ENCODE measurements around the gene ECEL1. TPM values are rescaled to one million over a fixed set of nuclear protein-coding genes. Genes with fewer than 3 reads are reported as not detected.

The ECEL1 gene
- total and polyA plus RNA-seq, 2 experiments from 2014 or later, result 1.1 to 1.2 TPM

- no peak for DNase-seq (ENCODE audit: low spot score)
- Histone ChIP-seq H3K9me3 (ENCODE audit: low read depth) (no peaks in the 10 kb centered on the region), H3K27me3 (peaks cover 11% of the 10 kb centered on the region), H4K20me1 (ENCODE audit: insufficient read depth, poor library complexity, severe bottlenecking) (no peaks in the 10 kb centered on the region), H3K9me2 (replicated peaks; ENCODE audit: insufficient read depth) (no peaks in the 10 kb centered on the region), H2AFZ (no peak overlapping the region), H3K27ac (no peak overlapping the region), H3K4me3 (no peak overlapping the region), H3K36me3 (replicated peaks; ENCODE audit: insufficient read depth, low read depth) (no peaks in the 10 kb centered on the region), H3K4me1 (ENCODE audit: insufficient read depth) (peaks cover 7% of the 10 kb centered on the region), H3K4me2 (no peak overlapping the region), H3K79me2 (no peaks in the 10 kb centered on the region)
- WGBS (ENCODE audit: low lambda C conversion rate, missing lambda C conversion rate), result 72% methylated on average over 13 of the region's 20 CpGs
- no peak for TF ChIP-seq EZH2 (IDR thresholded peaks at IDR 0.05; ENCODE audit: borderline replicate concordance)
- TF ChIP-seq EZH2phosphoT487 (IDR thresholded peaks at IDR 0.05; ENCODE audit: low read depth, severe bottlenecking, unreplicated experiment), result no peak
- no peak for TF ChIP-seq CTCF (IDR thresholded peaks at IDR 0.05; ENCODE audit: poor library complexity)
These were observed 9.1 kb upstream of the ECEL1 start for GRCh38 chr2:232496501-232497270.

GRCh38 chr2:232495292-232495691 is 7.7 kb upstream of the ECEL1 start:
- Histone ChIP-seq H3K4me1 (ENCODE audit: insufficient read depth) (no peaks in the 10 kb centered on the region), H4K20me1 (ENCODE audit: insufficient read depth, poor library complexity, severe bottlenecking) (no peaks in the 10 kb centered on the region), H3K4me2 (no peak overlapping the region), H2AFZ (no peak overlapping the region), H3K79me2 (no peaks in the 10 kb centered on the region), H3K27me3 (peaks cover 7% of the 10 kb centered on the region), H3K4me3 (no peak overlapping the region), H3K9me2 (replicated peaks; ENCODE audit: insufficient read depth) (no peaks in the 10 kb centered on the region), H3K9me3 (ENCODE audit: low read depth) (no peaks in the 10 kb centered on the region), H3K27ac (no peak overlapping the region), H3K36me3 (replicated peaks; ENCODE audit: insufficient read depth, low read depth) (no peaks in the 10 kb centered on the region)
- DNase-seq (ENCODE audit: low spot score), result no peak
- TF ChIP-seq CTCF (IDR thresholded peaks at IDR 0.05; ENCODE audit: poor library complexity) (no peak), EZH2 (IDR thresholded peaks at IDR 0.05; ENCODE audit: borderline replicate concordance) (no peak), EZH2phosphoT487 (IDR thresholded peaks at IDR 0.05; ENCODE audit: low read depth, severe bottlenecking, unreplicated experiment) (no peak)
- 89% methylated on average over 7 of the region's 7 CpGs for WGBS (ENCODE audit: low lambda C conversion rate, missing lambda C conversion rate)

- H3K4me3 ChIP-seq, result no peak overlapping the region
- H4K20me1 ChIP-seq (ENCODE audit: insufficient read depth, poor library complexity, severe bottlenecking), result no peaks in the 10 kb centered on the region
- H3K4me2 ChIP-seq, result no peak overlapping the region
- no peaks in the 10 kb centered on the region for H3K36me3 ChIP-seq (replicated peaks; ENCODE audit: insufficient read depth, low read depth)
- H3K27me3 ChIP-seq, result peaks cover 10% of the 10 kb centered on the region
- DNase-seq (ENCODE audit: low spot score), result no peak
- no peak overlapping the region for H3K27ac ChIP-seq
- no peaks in the 10 kb centered on the region for H3K79me2 ChIP-seq
- H3K9me3 ChIP-seq (ENCODE audit: low read depth), result no peaks in the 10 kb centered on the region
- WGBS (ENCODE audit: low lambda C conversion rate, missing lambda C conversion rate), result 93% methylated on average over 5 of the region's 5 CpGs
- no peaks in the 10 kb centered on the region for H3K9me2 ChIP-seq (replicated peaks; ENCODE audit: insufficient read depth)
- TF ChIP-seq CTCF (IDR thresholded peaks at IDR 0.05; ENCODE audit: poor library complexity), result no peak
- no peak for TF ChIP-seq EZH2phosphoT487 (IDR thresholded peaks at IDR 0.05; ENCODE audit: low read depth, severe bottlenecking, unreplicated experiment)
- no peak for TF ChIP-seq EZH2 (IDR thresholded peaks at IDR 0.05; ENCODE audit: borderline replicate concordance)
- no peaks in the 10 kb centered on the region for H3K4me1 ChIP-seq (ENCODE audit: insufficient read depth)
- no peak overlapping the region for H2AFZ ChIP-seq
These were observed 6.9 kb upstream of the ECEL1 start for GRCh38 chr2:232494542-232494941.
